Esophagus muscularis mucosa (tissue), 4 donors: ENCODE data around the gene VSIG4.

Experiments
- EP300 ChIP-seq: sonication (generic); formaldehyde crosslinking; IDR thresholded peaks from one replicate; pipeline ENCODE4 v1.6.1; 2017; ENCODE audit warnings: antibody characterized with exemption
- POLR2A ChIP-seq: fragments of 450-650 bp; IDR thresholded peaks from one replicate; pipeline ENCODE4 v1.6.1; 2017; ENCODE audit warnings: antibody characterized with exemption, moderate library complexity, mild to moderate bottlenecking, low read depth
- TF ChIP-seq, protein P1 (sequence below), 3 experiments: fragments of 200-600 bp in 2 of 3; fragments of 450-650 bp in 1 of 3; sonication (generic) in 2 of 3; IDR thresholded peaks; one replicate each; pipeline ENCODE4 v1.5.1; 2017 to 2019; ENCODE audit warnings: antibody characterized with exemption in 3 of 3, mild to moderate bottlenecking in 2 of 3, moderate library complexity in 1 of 3

DNA sequence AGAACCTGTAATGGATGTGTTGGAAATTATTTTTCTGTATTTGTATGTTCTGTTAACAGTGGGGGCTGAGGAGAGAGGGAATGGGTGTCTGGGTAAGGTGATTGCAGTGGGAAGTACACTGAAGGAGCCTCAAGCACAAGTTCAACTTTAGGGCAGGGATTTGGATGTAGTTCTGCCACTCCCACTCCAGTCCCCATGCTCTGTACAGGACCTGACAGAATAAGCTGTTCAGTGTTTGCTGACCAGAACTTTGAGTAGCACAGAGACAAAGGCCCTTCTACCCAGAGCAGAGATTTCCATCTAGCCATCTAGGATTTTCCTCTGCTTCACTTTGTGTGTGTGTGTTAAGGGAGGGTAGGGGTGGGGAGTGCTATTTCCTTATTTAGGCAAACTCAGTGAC, 49.2 kb downstream of the VSIG4 start:
- TF ChIP-seq EP300 (no peak), POLR2A (no peak)
- TF ChIP-seq, protein P1, sequence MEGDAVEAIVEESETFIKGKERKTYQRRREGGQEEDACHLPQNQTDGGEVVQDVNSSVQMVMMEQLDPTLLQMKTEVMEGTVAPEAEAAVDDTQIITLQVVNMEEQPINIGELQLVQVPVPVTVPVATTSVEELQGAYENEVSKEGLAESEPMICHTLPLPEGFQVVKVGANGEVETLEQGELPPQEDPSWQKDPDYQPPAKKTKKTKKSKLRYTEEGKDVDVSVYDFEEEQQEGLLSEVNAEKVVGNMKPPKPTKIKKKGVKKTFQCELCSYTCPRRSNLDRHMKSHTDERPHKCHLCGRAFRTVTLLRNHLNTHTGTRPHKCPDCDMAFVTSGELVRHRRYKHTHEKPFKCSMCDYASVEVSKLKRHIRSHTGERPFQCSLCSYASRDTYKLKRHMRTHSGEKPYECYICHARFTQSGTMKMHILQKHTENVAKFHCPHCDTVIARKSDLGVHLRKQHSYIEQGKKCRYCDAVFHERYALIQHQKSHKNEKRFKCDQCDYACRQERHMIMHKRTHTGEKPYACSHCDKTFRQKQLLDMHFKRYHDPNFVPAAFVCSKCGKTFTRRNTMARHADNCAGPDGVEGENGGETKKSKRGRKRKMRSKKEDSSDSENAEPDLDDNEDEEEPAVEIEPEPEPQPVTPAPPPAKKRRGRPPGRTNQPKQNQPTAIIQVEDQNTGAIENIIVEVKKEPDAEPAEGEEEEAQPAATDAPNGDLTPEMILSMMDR (IDR thresholded peaks at IDR 0.05) = no peak
